ENCODE measurements around the gene HECW1. TPM values are rescaled to one million over a fixed set of nuclear protein-coding genes. Genes with fewer than 3 reads are reported as not detected.

Gene HECW1
- total and polyA plus RNA-seq, 12 donors = 0.07 to 0.23 TPM; not detected in 10

DNA sequence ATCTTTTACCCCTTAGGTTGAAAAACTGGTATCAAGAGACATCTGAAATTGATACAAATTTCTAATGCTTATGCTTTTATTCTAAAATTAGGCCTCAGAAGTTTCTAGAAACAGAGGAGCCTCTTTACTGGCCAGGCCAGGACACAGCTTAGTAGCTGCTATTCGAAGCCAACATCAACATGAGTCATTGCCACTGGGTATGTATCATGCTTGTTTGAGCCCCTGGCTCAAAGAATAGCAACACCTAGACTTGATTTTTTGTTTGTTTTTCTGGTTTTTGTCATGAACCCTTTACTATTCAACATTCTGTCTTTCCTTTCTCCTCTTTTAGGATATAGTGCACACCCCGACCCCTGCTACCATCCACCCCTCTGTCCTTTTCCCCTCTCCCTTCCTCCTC is 379.5 kb downstream of the HECW1 start:
- Histone ChIP-seq H3K27me3 (no peaks in the 10 kb centered on the region), H3K4me3 (no peak overlapping the region), H3K9me3 (no peaks in the 10 kb centered on the region), H3K27ac (no peak overlapping the region), H3K4me1 (peaks cover 0 to 19% (median 7%) of the 10 kb centered on the region in 9 donors), H3K36me3 (no peaks in the 10 kb centered on the region)
- no peak for TF ChIP-seq CTCF (IDR thresholded peaks at IDR 0.05)
- WGBS, 2 donors = 67 to 74% methylated on average over 2 of the region's 2 CpGs
- no peak for DNase-seq
- ATAC-seq = peak in 1 of 8 donors; percentile 53
- intact Hi-C loops (cut with DNase I) = loop anchor here in 1 of 10 donors (10.0 kb wide), 1 partner anchor 63 kb away; no protein-coding TSS in a partner anchor

DNA sequence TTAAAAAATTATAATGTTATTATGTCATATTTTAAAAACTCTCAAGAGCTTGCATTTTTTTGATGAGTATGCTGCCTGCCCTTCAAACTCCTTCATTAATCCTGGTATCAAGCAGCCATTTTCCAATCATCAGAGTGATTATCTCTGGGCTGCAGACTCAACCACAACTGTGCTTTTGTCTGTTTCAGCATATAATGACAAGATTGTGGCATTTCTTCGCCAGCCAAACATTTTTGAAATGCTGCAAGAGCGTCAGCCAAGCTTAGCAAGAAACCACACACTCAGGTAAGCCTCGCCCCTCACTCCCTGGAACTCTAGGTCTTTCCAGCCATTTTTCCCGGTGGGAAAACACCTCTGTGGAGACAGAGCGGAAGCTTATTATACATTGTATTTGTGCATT is 380.4 kb downstream of the HECW1 start:
- intact Hi-C loops (cut with DNase I) = loop anchor here in 1 of 10 donors (10.0 kb wide), 1 partner anchor 62 kb away; no protein-coding TSS in a partner anchor
- DNase-seq = no peak
- no peak overlapping the region for H3K4me3 ChIP-seq
- H3K9me3 ChIP-seq = no peaks in the 10 kb centered on the region
- no peaks in the 10 kb centered on the region for H3K27me3 ChIP-seq
- 86 to 90% methylated on average over 5 of the region's 5 CpGs for WGBS, 2 donors
- no peak for TF ChIP-seq CTCF (IDR thresholded peaks at IDR 0.05)
- ATAC-seq = no peak
- H3K4me1 ChIP-seq = peaks cover 0 to 19% (median 7%) of the 10 kb centered on the region in 9 donors
- no peaks in the 10 kb centered on the region for H3K36me3 ChIP-seq
- no peak overlapping the region for H3K27ac ChIP-seq

GRCh38 chr7:43495572-43495971 is 383.1 kb downstream of the HECW1 start:
- WGBS, 2 donors = 92 to 94% methylated on average over 4 of the region's 4 CpGs
- Histone ChIP-seq H3K27ac (no peak overlapping the region), H3K4me3 (no peak overlapping the region), H3K4me1 (no peaks in the 10 kb centered on the region), H3K27me3 (peaks cover 0 to 6% (median 0%) of the 10 kb centered on the region in 7 donors), H3K36me3 (no peaks in the 10 kb centered on the region), H3K9me3 (no peaks in the 10 kb centered on the region)
- ATAC-seq = no peak
- no peak for DNase-seq
- TF ChIP-seq CTCF (IDR thresholded peaks at IDR 0.05) = no peak
- intact Hi-C loops (cut with DNase I) = loop anchor here in 1 of 10 donors (10.0 kb wide), 1 partner anchor 59 kb away; no protein-coding TSS in a partner anchor

- intact Hi-C loops (cut with DNase I) = loop anchor here in 1 of 10 donors (10.0 kb wide), 1 partner anchor 58 kb away; no protein-coding TSS in a partner anchor
- no peak for ATAC-seq
- H3K36me3 ChIP-seq = no peaks in the 10 kb centered on the region
- no peaks in the 10 kb centered on the region for H3K4me1 ChIP-seq
- no peak for TF ChIP-seq CTCF (IDR thresholded peaks at IDR 0.05)
- peaks cover 0 to 6% (median 0%) of the 10 kb centered on the region in 7 donors for H3K27me3 ChIP-seq
- H3K4me3 ChIP-seq = no peak overlapping the region
- H3K9me3 ChIP-seq = no peaks in the 10 kb centered on the region
- no peak overlapping the region for H3K27ac ChIP-seq
- 82 to 84% methylated on average over 2 of the region's 2 CpGs for WGBS, 2 donors
- no peak for DNase-seq
Measured at GRCh38 chr7:43496596-43496995, 384.1 kb downstream of the HECW1 start.
